ENCODE results near the gene ENPP1. TPM values are rescaled to one million over a fixed set of nuclear protein-coding genes. Genes with fewer than 3 reads are reported as not detected.

The ENPP1 gene
- total RNA-seq, 2 experiments from 2014 or later: 0.19 to 0.22 TPM

GRCh38 chr6:131775886-131776285 is 31.9 kb upstream of the ENPP1 start:
- H3K36me3 Mint-ChIP-seq: no peaks in the 10 kb centered on the region
- no peak overlapping the region for H3K27ac Mint-ChIP-seq
- H3K9me3 Mint-ChIP-seq: no peaks in the 10 kb centered on the region
- no peak overlapping the region for H3K4me3 Mint-ChIP-seq
- no peak for DNase-seq
- H3K27me3 Mint-ChIP-seq: peaks cover 16% of the 10 kb centered on the region
- H3K4me1 Mint-ChIP-seq: no peaks in the 10 kb centered on the region

GRCh38 chr6:131776985-131777384 is 30.8 kb upstream of the ENPP1 start:
- Mint-ChIP-seq H3K4me1 (no peaks in the 10 kb centered on the region), H3K27me3 (peaks cover 16% of the 10 kb centered on the region), H3K9me3 (no peaks in the 10 kb centered on the region), H3K27ac (no peak overlapping the region), H3K4me3 (no peak overlapping the region), H3K36me3 (no peaks in the 10 kb centered on the region)
- DNase-seq: no peak

- no peak for DNase-seq
- Mint-ChIP-seq H3K27me3 (peaks cover 11% of the 10 kb centered on the region), H3K27ac (no peak overlapping the region), H3K4me3 (no peak overlapping the region), H3K4me1 (no peaks in the 10 kb centered on the region), H3K36me3 (no peaks in the 10 kb centered on the region), H3K9me3 (no peaks in the 10 kb centered on the region)
These were observed 29.7 kb upstream of the ENPP1 start for GRCh38 chr6:131778169-131778568.

- DNase-seq: no peak
- Mint-ChIP-seq H3K4me1 (no peaks in the 10 kb centered on the region), H3K27ac (no peak overlapping the region), H3K27me3 (peaks cover 11% of the 10 kb centered on the region), H3K9me3 (no peaks in the 10 kb centered on the region), H3K36me3 (no peaks in the 10 kb centered on the region), H3K4me3 (no peak overlapping the region)
These were observed 28.5 kb upstream of the ENPP1 start for GRCh38 chr6:131779304-131779703.

- Mint-ChIP-seq H3K36me3 (no peaks in the 10 kb centered on the region), H3K4me1 (no peaks in the 10 kb centered on the region), H3K4me3 (no peak overlapping the region), H3K27ac (no peak overlapping the region), H3K27me3 (peaks cover 13% of the 10 kb centered on the region), H3K9me3 (no peaks in the 10 kb centered on the region)
- DNase-seq: no peak
These were observed 27.2 kb upstream of the ENPP1 start for GRCh38 chr6:131780600-131780999.

GRCh38 chr6:131781687-131782086 is 26.1 kb upstream of the ENPP1 start:
- no peak for DNase-seq
- H3K36me3 Mint-ChIP-seq: no peaks in the 10 kb centered on the region
- no peak overlapping the region for H3K27ac Mint-ChIP-seq
- peaks cover 18% of the 10 kb centered on the region for H3K27me3 Mint-ChIP-seq
- H3K4me1 Mint-ChIP-seq: no peaks in the 10 kb centered on the region
- H3K4me3 Mint-ChIP-seq: no peak overlapping the region
- peaks cover 2% of the 10 kb centered on the region for H3K9me3 Mint-ChIP-seq

- no peak overlapping the region for H3K27ac Mint-ChIP-seq
- DNase-seq: no peak
- no peak overlapping the region for H3K4me3 Mint-ChIP-seq
- peaks cover 2% of the 10 kb centered on the region for H3K9me3 Mint-ChIP-seq
- H3K4me1 Mint-ChIP-seq: no peaks in the 10 kb centered on the region
- H3K36me3 Mint-ChIP-seq: no peaks in the 10 kb centered on the region
- H3K27me3 Mint-ChIP-seq: peaks cover 23% of the 10 kb centered on the region
These were observed 25.1 kb upstream of the ENPP1 start for GRCh38 chr6:131782764-131783163.

- H3K36me3 Mint-ChIP-seq: no peaks in the 10 kb centered on the region
These were observed 23.3 kb upstream of the ENPP1 start for GRCh38 chr6:131784561-131784960.

GRCh38 chr6:131787079-131787478 is 20.7 kb upstream of the ENPP1 start:
- Mint-ChIP-seq H3K27me3 (peaks cover 18% of the 10 kb centered on the region), H3K27ac (no peak overlapping the region), H3K36me3 (no peaks in the 10 kb centered on the region), H3K9me3 (peaks cover 2% of the 10 kb centered on the region), H3K4me1 (peaks cover 13% of the 10 kb centered on the region), H3K4me3 (no peak overlapping the region)
- DNase-seq: no peak

More at GRCh38 chr6:131784561-131784960, 23.3 kb upstream of the ENPP1 start:
- Mint-ChIP-seq H3K27ac (no peak overlapping the region), H3K9me3 (peaks cover 2% of the 10 kb centered on the region), H3K27me3 (peaks cover 18% of the 10 kb centered on the region), H3K4me1 (peaks cover 10% of the 10 kb centered on the region), H3K4me3 (no peak overlapping the region)
- no peak for DNase-seq

GRCh38 chr6:131787766-131788712 is 19.8 kb upstream of the ENPP1 start:
- no peak overlapping the region for H3K4me3 Mint-ChIP-seq
- H3K36me3 Mint-ChIP-seq: no peaks in the 10 kb centered on the region
- H3K27ac Mint-ChIP-seq: no peak overlapping the region
- peaks cover 2% of the 10 kb centered on the region for H3K9me3 Mint-ChIP-seq
- peaks cover 15% of the 10 kb centered on the region for H3K4me1 Mint-ChIP-seq
- no peak for DNase-seq
- H3K27me3 Mint-ChIP-seq: peaks cover 18% of the 10 kb centered on the region

GRCh38 chr6:131789219-131789618 is 18.6 kb upstream of the ENPP1 start:
- Mint-ChIP-seq H3K27ac (peak overlapping the region; percentile 20), H3K27me3 (peaks cover 18% of the 10 kb centered on the region)

GRCh38 chr6:131791476-131791875 is 16.3 kb upstream of the ENPP1 start:
- Mint-ChIP-seq H3K36me3 (no peaks in the 10 kb centered on the region), H3K4me1 (peaks cover 15% of the 10 kb centered on the region), H3K27ac (no peak overlapping the region), H3K27me3 (peaks cover 14% of the 10 kb centered on the region), H3K9me3 (no peaks in the 10 kb centered on the region), H3K4me3 (no peak overlapping the region)
- DNase-seq: no peak

More at GRCh38 chr6:131789219-131789618, 18.6 kb upstream of the ENPP1 start:
- no peak for DNase-seq
- Mint-ChIP-seq H3K36me3 (no peaks in the 10 kb centered on the region), H3K9me3 (peaks cover 2% of the 10 kb centered on the region), H3K4me3 (no peak overlapping the region), H3K4me1 (peaks cover 15% of the 10 kb centered on the region)

- DNase-seq: no peak
- Mint-ChIP-seq H3K9me3 (no peaks in the 10 kb centered on the region), H3K27ac (no peak overlapping the region), H3K4me3 (no peak overlapping the region), H3K4me1 (peaks cover 15% of the 10 kb centered on the region), H3K36me3 (no peaks in the 10 kb centered on the region), H3K27me3 (peaks cover 16% of the 10 kb centered on the region)
These were observed 15.7 kb upstream of the ENPP1 start for GRCh38 chr6:131792091-131792496.

GRCh38 chr6:131795366-131795765 is 12.5 kb upstream of the ENPP1 start:
- Mint-ChIP-seq H3K4me1 (peaks cover 3% of the 10 kb centered on the region), H3K36me3 (no peaks in the 10 kb centered on the region), H3K27me3 (peaks cover 24% of the 10 kb centered on the region), H3K27ac (no peak overlapping the region), H3K9me3 (peaks cover 4% of the 10 kb centered on the region), H3K4me3 (no peak overlapping the region)
- DNase-seq: no peak

- peaks cover 4% of the 10 kb centered on the region for H3K9me3 Mint-ChIP-seq
- no peaks in the 10 kb centered on the region for H3K36me3 Mint-ChIP-seq
- H3K27me3 Mint-ChIP-seq: peaks cover 19% of the 10 kb centered on the region
- no peak overlapping the region for H3K4me3 Mint-ChIP-seq
- H3K4me1 Mint-ChIP-seq: peaks cover 17% of the 10 kb centered on the region
- no peak for DNase-seq
- no peak overlapping the region for H3K27ac Mint-ChIP-seq
These were observed 5.5 kb upstream of the ENPP1 start for GRCh38 chr6:131802347-131802746.

All from activated naive CD8-positive, alpha-beta T cell treated with anti-CD3 and anti-CD28 coated beads for 36 hours (primary cell).